Liver (tissue), 9 donors: ENCODE measurements around the gene DMRT1. TPM values are rescaled to one million over a fixed set of nuclear protein-coding genes. Genes with fewer than 3 reads are reported as not detected.

Experiments used
- DNase-seq: peaks from one replicate; pipeline ENCODE4 v3.0.0-alpha.2; 2017; ENCODE audit warnings: low spot score
- H3K27ac ChIP-seq, 2 donors: one replicate each; pipeline ENCODE4 v1.7.0; 2013; ENCODE audit warnings: inconsistent platforms in 2 of 2, low read length in 2 of 2, control low read depth in 1 of 2, low read depth in 1 of 2, mild to moderate bottlenecking in 1 of 2
- H3K27me3 ChIP-seq, 4 donors: one replicate each; pipeline versions ENCODE4 v1.6.1 to v1.7.0; 2013; ENCODE audit warnings: low read length in 3 of 4, inconsistent platforms in 1 of 4, mild to moderate bottlenecking in 1 of 4, moderate library complexity in 1 of 4; ENCODE audit not compliant: control insufficient read depth in 4 of 4, insufficient read depth in 4 of 4
- H3K36me3 ChIP-seq, 4 donors: one replicate each; pipeline versions ENCODE4 v1.6.1 to v1.7.0; 2013; ENCODE audit warnings: low read length in 3 of 4, mild to moderate bottlenecking in 3 of 4, low read depth in 1 of 4, moderate library complexity in 1 of 4; ENCODE audit not compliant: control insufficient read depth in 4 of 4, insufficient read depth in 3 of 4
- H3K4me1 ChIP-seq, 4 donors: one replicate each; pipeline versions ENCODE4 v1.6.1 to v1.7.0; 2013; ENCODE audit warnings: low read length in 3 of 4, mild to moderate bottlenecking in 3 of 4, moderate library complexity in 1 of 4; ENCODE audit not compliant: control insufficient read depth in 4 of 4, insufficient read depth in 4 of 4
- H3K4me3 ChIP-seq, 3 donors: one replicate each; pipeline versions ENCODE4 v1.6.1 to v1.7.0; 2013; ENCODE audit warnings: low read length in 3 of 3, control low read depth in 1 of 3, low read depth in 1 of 3, mild to moderate bottlenecking in 1 of 3
- H3K9ac ChIP-seq, 2 donors: one replicate each; pipeline ENCODE4 v1.7.0; 2013; ENCODE audit warnings: low read length in 2 of 2, mild to moderate bottlenecking in 2 of 2, moderate library complexity in 2 of 2, control low read depth in 1 of 2, low read depth in 1 of 2
- H3K9me3 ChIP-seq, 4 donors: one replicate each; pipeline versions ENCODE4 v1.6.1 to v1.7.0; 2013; ENCODE audit warnings: low read length in 3 of 4; ENCODE audit not compliant: control insufficient read depth in 4 of 4
- ATF3 ChIP-seq: IDR thresholded peaks from 2 replicates; pipeline ENCODE4 v1.6.1; 2016; ENCODE audit warnings: antibody characterized with exemption
- CTCF ChIP-seq: fragments of 150-350 bp; IDR thresholded peaks from 2 replicates; pipeline ENCODE4 v1.5.1; 2017; ENCODE audit warnings: improper control_type of control experiment, low read depth, low read length; ENCODE audit not compliant: missing input control
- EGR1 ChIP-seq, 2 donors: IDR thresholded peaks; 2 replicates each; pipeline ENCODE4 v1.6.1; 2016 to 2018; ENCODE audit warnings: antibody characterized with exemption in 2 of 2, low read depth in 2 of 2
- FOXA1 ChIP-seq: IDR thresholded peaks from 2 replicates; pipeline ENCODE4 v1.6.1; 2016; ENCODE audit warnings: antibody characterized with exemption
- GABPA ChIP-seq, 2 donors: IDR thresholded peaks in 1 of 2; conservative IDR thresholded peaks in 1 of 2; 2 replicates each; pipeline ENCODE4 v1.6.1; 2016; ENCODE audit warnings: antibody characterized with exemption in 2 of 2, mild to moderate bottlenecking in 1 of 2, moderate library complexity in 1 of 2
- HNF4A ChIP-seq, 2 donors: conservative IDR thresholded peaks; 2 replicates each; pipeline ENCODE4 v1.6.1; 2016; ENCODE audit warnings: antibody characterized with exemption in 2 of 2, mild to moderate bottlenecking in 2 of 2
- HNF4G ChIP-seq: IDR thresholded peaks from 2 replicates; pipeline ENCODE4 v1.6.1; 2016; ENCODE audit warnings: antibody characterized with exemption
- MAX ChIP-seq: IDR thresholded peaks from 2 replicates; pipeline ENCODE4 v1.6.1; 2016; ENCODE audit warnings: antibody characterized with exemption
- NR2F2 ChIP-seq: IDR thresholded peaks from 2 replicates; pipeline ENCODE4 v1.6.1; 2016; ENCODE audit warnings: antibody characterized with exemption
- RAD21 ChIP-seq, 2 donors: IDR thresholded peaks; 2 replicates each; pipeline ENCODE4 v1.6.1; 2016; ENCODE audit warnings: antibody characterized with exemption in 2 of 2, mild to moderate bottlenecking in 2 of 2
- REST ChIP-seq: IDR thresholded peaks from 2 replicates; pipeline ENCODE4 v1.6.1; 2016; ENCODE audit warnings: antibody characterized with exemption, mild to moderate bottlenecking
- RXRA ChIP-seq, 2 donors: IDR thresholded peaks; 2 replicates each; pipeline ENCODE4 v1.6.1; 2017 to 2018; ENCODE audit warnings: antibody characterized with exemption in 2 of 2, mild to moderate bottlenecking in 1 of 2
- SP1 ChIP-seq: IDR thresholded peaks from 2 replicates; pipeline ENCODE4 v1.6.1; 2018; ENCODE audit warnings: antibody characterized with exemption, mild to moderate bottlenecking
- TAF1 ChIP-seq: conservative IDR thresholded peaks from 2 replicates; pipeline ENCODE4 v1.6.1; 2016; ENCODE audit warnings: antibody characterized with exemption, mild to moderate bottlenecking
- YY1 ChIP-seq: IDR thresholded peaks from 2 replicates; pipeline ENCODE4 v1.6.1; 2016; ENCODE audit warnings: antibody characterized with exemption, mild to moderate bottlenecking
- ZBTB33 ChIP-seq: IDR thresholded peaks from 2 replicates; pipeline ENCODE4 v1.6.1; 2016; ENCODE audit warnings: antibody characterized with exemption
- WGBS: extraction: QIAGEN DNeasy Blood & Tissue Kit; methylation state at CpG from one replicate; pipeline ENCODE4 v1.1.7; 2013; 5-methylcytosine and 5-hydroxymethylcytosine counted together
- polyA plus RNA-seq, 2 donors: library from polyadenylated mRNA; stranded (reverse) in 1 of 2; unstranded in 1 of 2; fragments of 200-250 nt in 1 of 2; fragments of >200 nt in 1 of 2; fragmentation: Nextera tagmentation in 1 of 2; extraction: Ambion mirVana in 1 of 2; gene quantifications; one replicate each; pipeline versions ENCODE4 v1.2.1 to v1.2.3, GENCODE V29; 2013 to 2015
- total RNA-seq, 2 donors: library from RNA; depleted of rRNA; stranded (reverse); fragments of >200 nt; gene quantifications; one replicate each; pipeline ENCODE4 v1.2.3, GENCODE V29; 2014
- donor health status: healthy.
- donor health status: healthy.
- donor health status: healthy.
- donor health status: healthy.
- donor health status: healthy.

The DMRT1 gene
- total and polyA plus RNA-seq, 4 donors = not detected

- TF ChIP-seq CTCF (no peak), RAD21 (IDR thresholded peaks at IDR 0.05) (no peak), SP1 (no peak), NR2F2 (no peak), RXRA (IDR thresholded peaks at IDR 0.05) (no peak), FOXA1 (no peak), TAF1 (no peak), YY1 (no peak), GABPA (IDR thresholded peaks at IDR 0.05 in 1 of 2, conservative IDR thresholded peaks at IDR 0.05 in 1 of 2) (no peak)
Observed at GRCh38 chr9:994005-994404, 152.5 kb downstream of the DMRT1 start (continued).

- TF ChIP-seq TAF1 (no peak), ATF3 (no peak), CTCF (no peak)
- WGBS = 87% methylated on average over 4 of the region's 4 CpGs
Observed at GRCh38 chr9:995192-995591, 153.7 kb downstream of the DMRT1 start.

GRCh38 chr9:995781-996180 is 154.3 kb downstream of the DMRT1 start:
- H3K9ac ChIP-seq = no peak overlapping the region
- no peak for TF ChIP-seq ZBTB33
- no peak for TF ChIP-seq MAX
- TF ChIP-seq HNF4G = no peak
- TF ChIP-seq REST = no peak
- TF ChIP-seq RXRA (IDR thresholded peaks at IDR 0.05) = no peak
- no peak for TF ChIP-seq YY1
- TF ChIP-seq HNF4A (conservative IDR thresholded peaks at IDR 0.05) = no peak
- TF ChIP-seq EGR1 (IDR thresholded peaks at IDR 0.05; ENCODE audit: low read depth in 2 of 2) = no peak
- TF ChIP-seq CTCF = no peak
- TF ChIP-seq NR2F2 = no peak
- TF ChIP-seq SP1 = no peak
- no peak for TF ChIP-seq FOXA1
- no peak for DNase-seq
- 50% methylated on average over 3 of the region's 3 CpGs for WGBS
- peaks cover 0 to 1% (median 0%) of the 10 kb centered on the region in 4 donors for H3K9me3 ChIP-seq
- no peaks in the 10 kb centered on the region for H3K4me1 ChIP-seq
- no peaks in the 10 kb centered on the region for H3K36me3 ChIP-seq
- H3K4me3 ChIP-seq = no peak overlapping the region
- H3K27me3 ChIP-seq = no peaks in the 10 kb centered on the region
- no peak overlapping the region for H3K27ac ChIP-seq

More at GRCh38 chr9:995192-995591, 153.7 kb downstream of the DMRT1 start:
- H3K9me3 ChIP-seq = peaks cover 0 to 1% (median 0%) of the 10 kb centered on the region in 4 donors
- H3K36me3 ChIP-seq = no peaks in the 10 kb centered on the region
- H3K4me1 ChIP-seq = no peaks in the 10 kb centered on the region
- H3K27ac ChIP-seq = no peak overlapping the region
- no peak overlapping the region for H3K9ac ChIP-seq
- DNase-seq = no peak
- H3K4me3 ChIP-seq = no peak overlapping the region
- peaks cover 0 to 2% (median 0%) of the 10 kb centered on the region in 4 donors for H3K27me3 ChIP-seq
